ENCODE results near the gene MS4A13.
A peak's percentile ranks its signal among the peaks of the same experiment; 100 is the strongest.

GRCh38 chr11:60485987-60486386, 29.2 kb upstream of the MS4A13 start:
- TF ChIP-seq CTCF (IDR thresholded peaks at IDR 0.05; ENCODE audit: low read depth, low read length) (peak; percentile 100), EZH2phosphoT487 (IDR thresholded peaks at IDR 0.05; ENCODE audit: low read depth) (no peak)
